ENCODE measurements around the gene RNF212. TPM values are rescaled to one million over a fixed set of nuclear protein-coding genes. Genes with fewer than 3 reads are reported as not detected.

Gene RNF212
- total RNA-seq: 0.28 TPM in 2 replicates

GRCh38 chr4:1113311-1114009 is at the start of gene RNF212:
Gene RNF212, minus strand, starts transcription at chr4:1113564. Its CDS starts 100 bp downstream, at chr4:1113464.

Other genes starting within 250 kb of the RNF212 start
- 49.6 and 59.4 TPM in 2 replicates for gene GAK, start 181.2 kb downstream of the RNF212 start, total RNA-seq
- gene TMEM175, start 181.1 kb downstream of the RNF212 start, total RNA-seq: 12.7 and 13.1 TPM in 2 replicates
- gene DGKQ, start 140.0 kb downstream of the RNF212 start, total RNA-seq: 12.4 and 14.2 TPM in 2 replicates
- gene IDUA, start 126.5 kb downstream of the RNF212 start, total RNA-seq: 6.0 and 11.4 TPM in 2 replicates
- gene SLC26A1, start 120.2 kb downstream of the RNF212 start, total RNA-seq: 0.18 and 0.28 TPM in 2 replicates
- 12.2 and 19.7 TPM in 2 replicates for gene FGFRL1, start 101.9 kb downstream of the RNF212 start, total RNA-seq
- gene SPON2, start 59.0 kb upstream of the RNF212 start, total RNA-seq: 388 and 499 TPM in 2 replicates
- 173 and 202 TPM in 2 replicates for gene CTBP1, start 135.6 kb upstream of the RNF212 start, total RNA-seq
- gene MAEA, start 176.3 kb upstream of the RNF212 start, total RNA-seq: 40.1 and 46.9 TPM in 2 replicates
- gene UVSSA, start 233.6 kb upstream of the RNF212 start, total RNA-seq: 4.0 and 6.8 TPM in 2 replicates

All from smooth muscle cell of bladder (primary cell).